ENCODE data around the gene HIRA. TPM values are rescaled to one million over a fixed set of nuclear protein-coding genes. Genes with fewer than 3 reads are reported as not detected.
A peak's percentile ranks its signal among the peaks of the same experiment; 100 is the strongest.
"Not testable (repeated sequence)": the region's sequence is repeated elsewhere in the genome, so short reads cannot be mapped to it uniquely, and the experiment has no call there.

The HIRA gene
- polyA plus RNA-seq, 6 donors from 2014 or later = 4.9 to 13.3 (median 10.4) TPM

GRCh38 chr22:19445279-19445982, 13.9 kb upstream of the HIRA start:
- H3K27me3 Mint-ChIP-seq; ATAC-seq (ENCODE audit: low read depth in 2 of 2); H3K9me3 Mint-ChIP-seq; DNase-seq; H3K36me3 Mint-ChIP-seq: not testable (repeated sequence)
- H3K4me1 Mint-ChIP-seq = peaks cover 43 to 68% (median 44%) of the 10 kb centered on the region in 3 donors
- H3K27ac Mint-ChIP-seq = peak overlapping the region in 3 of 6 donors; percentile 71 to 93 (median 73)
- H3K4me3 Mint-ChIP-seq = peak overlapping the region in 4 of 8 donors; percentile 11 to 90 (median 60)

- H3K4me1 Mint-ChIP-seq = peaks cover 43 to 60% (median 44%) of the 10 kb centered on the region in 3 donors
- peak overlapping the region in 1 of 8 donors; percentile 50 for H3K4me3 Mint-ChIP-seq
- ATAC-seq (ENCODE audit: low read depth in 2 of 2) = no peak
- no peak overlapping the region for H3K27ac Mint-ChIP-seq
- no peaks in the 10 kb centered on the region for H3K9me3 Mint-ChIP-seq
- no peaks in the 10 kb centered on the region for H3K27me3 Mint-ChIP-seq
- H3K36me3 Mint-ChIP-seq = no peaks in the 10 kb centered on the region
- no peak for DNase-seq
These were observed 12.1 kb upstream of the HIRA start for GRCh38 chr22:19443544-19444211.

DNA sequence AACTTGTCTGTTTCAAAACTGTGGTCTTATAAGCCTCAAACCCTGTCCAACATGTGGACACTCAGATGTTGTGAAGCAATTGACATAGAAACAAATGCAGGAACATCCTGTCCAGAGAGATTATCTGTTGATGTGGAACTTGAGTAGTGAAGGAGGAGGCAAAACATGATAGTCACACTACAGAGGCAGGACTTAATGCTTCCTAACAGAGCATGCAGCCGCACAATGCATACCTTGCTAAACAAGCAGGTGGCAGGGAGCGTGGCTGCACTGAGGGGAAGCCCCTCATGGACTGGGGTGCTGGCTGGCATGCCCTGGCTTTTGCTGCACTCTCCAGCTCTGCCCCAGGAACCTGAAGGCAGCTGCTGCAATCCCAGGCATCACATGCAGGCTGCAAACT, 10.6 kb upstream of the HIRA start:
- ATAC-seq (ENCODE audit: low read depth in 2 of 2) (no peak), DNase-seq (no peak)
- peak overlapping the region in 1 of 6 donors; percentile 71 for H3K27ac Mint-ChIP-seq
- H3K27me3 Mint-ChIP-seq = no peaks in the 10 kb centered on the region
- H3K4me3 Mint-ChIP-seq = no peak overlapping the region
- no peaks in the 10 kb centered on the region for H3K36me3 Mint-ChIP-seq
- no peaks in the 10 kb centered on the region for H3K9me3 Mint-ChIP-seq
- peaks cover 36 to 52% (median 41%) of the 10 kb centered on the region in 3 donors for H3K4me1 Mint-ChIP-seq

DNA sequence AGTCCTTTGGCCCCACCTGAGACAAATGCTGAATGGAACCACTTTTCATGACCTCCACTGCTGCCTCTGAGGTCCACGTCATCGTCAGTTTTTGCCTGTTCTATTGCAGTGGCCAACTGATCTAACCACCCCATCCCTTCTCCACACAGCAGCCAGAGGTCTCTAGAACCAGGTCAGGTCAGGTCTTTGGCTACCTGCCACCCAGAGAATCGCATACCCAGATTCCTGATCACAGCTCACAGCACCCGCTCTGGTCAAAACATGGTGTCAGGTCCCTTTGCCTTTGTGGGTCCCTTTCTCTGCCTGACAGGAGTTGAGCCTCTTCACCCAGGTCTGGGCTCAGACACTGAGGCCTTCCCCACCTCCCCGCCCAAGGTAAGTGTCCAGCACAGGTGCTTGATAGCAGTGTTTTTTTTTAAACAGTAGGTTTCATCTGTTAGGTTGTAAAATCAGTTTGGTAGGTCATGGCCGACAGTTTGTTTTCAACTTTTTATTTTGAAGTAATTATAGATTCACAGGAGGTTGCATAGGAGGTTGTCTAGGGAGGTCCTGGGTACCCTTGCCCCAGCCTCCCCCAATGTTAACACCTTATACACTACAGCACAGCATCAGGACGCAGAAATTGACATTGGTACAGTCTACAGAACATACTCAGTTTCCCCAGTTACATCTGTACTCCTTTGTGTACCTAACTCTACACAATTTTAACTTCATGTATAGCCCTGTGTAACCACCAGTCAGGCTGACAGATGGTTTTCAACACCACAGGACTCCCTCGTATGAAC, 9.1 kb upstream of the HIRA start:
- no peaks in the 10 kb centered on the region for H3K9me3 Mint-ChIP-seq
- H3K36me3 Mint-ChIP-seq = no peaks in the 10 kb centered on the region
- no peak for ATAC-seq (ENCODE audit: low read depth in 2 of 2)
- H3K27me3 Mint-ChIP-seq = no peaks in the 10 kb centered on the region
- peaks cover 32 to 47% (median 34%) of the 10 kb centered on the region in 3 donors for H3K4me1 Mint-ChIP-seq
- peak overlapping the region in 1 of 8 donors; percentile 59 for H3K4me3 Mint-ChIP-seq
- DNase-seq = no peak
- peak overlapping the region in 4 of 6 donors; percentile 29 to 78 (median 44) for H3K27ac Mint-ChIP-seq

DNA sequence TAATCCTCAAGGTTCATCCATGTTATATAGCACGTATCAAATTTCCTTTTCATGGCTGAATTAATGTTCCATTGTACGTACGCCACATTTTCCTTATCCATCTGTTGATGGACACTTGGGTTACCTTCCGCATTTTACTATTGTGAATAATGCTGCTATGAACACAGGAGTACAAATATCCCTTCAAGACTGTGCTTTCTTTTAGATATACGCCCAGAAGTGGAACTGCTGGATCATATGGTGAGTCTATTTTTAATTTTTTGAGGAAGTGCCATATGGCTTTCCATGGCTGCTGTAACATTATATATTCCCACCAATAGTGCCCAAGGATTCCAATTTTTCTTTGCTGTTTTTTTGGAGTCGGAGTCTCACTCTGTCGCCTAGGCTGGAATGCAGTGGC, 6.8 kb upstream of the HIRA start:
- Mint-ChIP-seq H3K27ac (peak overlapping the region in 3 of 6 donors; percentile 9 to 66 (median 65)), H3K36me3 (no peaks in the 10 kb centered on the region), H3K27me3 (no peaks in the 10 kb centered on the region), H3K4me1 (peaks cover 31 to 46% (median 34%) of the 10 kb centered on the region in 3 donors), H3K9me3 (no peaks in the 10 kb centered on the region), H3K4me3 (peak overlapping the region in 1 of 8 donors; percentile 69)
- DNase-seq = no peak
- ATAC-seq (ENCODE audit: low read depth in 2 of 2) = no peak

GRCh38 chr22:19436444-19437161, 5.1 kb upstream of the HIRA start:
- not testable (repeated sequence) for H3K36me3 Mint-ChIP-seq; ATAC-seq (ENCODE audit: low read depth in 2 of 2); DNase-seq; H3K27me3 Mint-ChIP-seq; H3K9me3 Mint-ChIP-seq
- H3K4me1 Mint-ChIP-seq = peaks cover 26 to 42% (median 34%) of the 10 kb centered on the region in 3 donors
- H3K4me3 Mint-ChIP-seq = peak overlapping the region in 3 of 8 donors; percentile 36 to 66 (median 42)
- H3K27ac Mint-ChIP-seq = peak overlapping the region in 4 of 6 donors; percentile 30 to 92 (median 72)

- ATAC-seq (ENCODE audit: low read depth in 2 of 2) (no peak), DNase-seq (no peak)
- H3K9me3 Mint-ChIP-seq = no peaks in the 10 kb centered on the region
- peak overlapping the region; percentile 9 to 96 (median 94) for H3K27ac Mint-ChIP-seq
- no peaks in the 10 kb centered on the region for H3K27me3 Mint-ChIP-seq
- H3K4me1 Mint-ChIP-seq = peaks cover 28 to 51% (median 44%) of the 10 kb centered on the region in 3 donors
- no peaks in the 10 kb centered on the region for H3K36me3 Mint-ChIP-seq
- peak overlapping the region in 6 of 8 donors; percentile 65 to 100 (median 82) for H3K4me3 Mint-ChIP-seq
These were observed 3.5 kb upstream of the HIRA start for GRCh38 chr22:19434829-19435580.

- Mint-ChIP-seq H3K36me3 (no peaks in the 10 kb centered on the region), H3K27ac (peak overlapping the region; percentile 88 to 96 (median 94)), H3K4me3 (peak overlapping the region; percentile 55 to 100 (median 72)), H3K27me3 (no peaks in the 10 kb centered on the region), H3K4me1 (peaks cover 34 to 57% (median 50%) of the 10 kb centered on the region in 3 donors), H3K9me3 (no peaks in the 10 kb centered on the region)
- no peak for ATAC-seq (ENCODE audit: low read depth in 2 of 2)
- DNase-seq = no peak
These were observed 2.9 kb upstream of the HIRA start for GRCh38 chr22:19434401-19434800.

- peak; percentile 82 to 83 for ATAC-seq (ENCODE audit: low read depth in 2 of 2)
- Mint-ChIP-seq H3K9me3 (no peaks in the 10 kb centered on the region), H3K4me1 (peaks cover 29 to 70% (median 53%) of the 10 kb centered on the region in 3 donors), H3K36me3 (no peaks in the 10 kb centered on the region), H3K27ac (peak within 1 kb of the TSS; percentile 92 to 98 (median 96)), H3K4me3 (peak within 1 kb of the TSS; percentile 89 to 100 (median 94)), H3K27me3 (no peaks in the 10 kb centered on the region)
- DNase-seq = peak; percentile 87
These were observed 759 bp upstream of the HIRA start, which contains the start of gene MRPL40 for GRCh38 chr22:19432133-19432851. TSS of gene MRPL40 (plus strand) at chr22:19432545. CDS start at chr22:19432555, 10 bp downstream.

DNA sequence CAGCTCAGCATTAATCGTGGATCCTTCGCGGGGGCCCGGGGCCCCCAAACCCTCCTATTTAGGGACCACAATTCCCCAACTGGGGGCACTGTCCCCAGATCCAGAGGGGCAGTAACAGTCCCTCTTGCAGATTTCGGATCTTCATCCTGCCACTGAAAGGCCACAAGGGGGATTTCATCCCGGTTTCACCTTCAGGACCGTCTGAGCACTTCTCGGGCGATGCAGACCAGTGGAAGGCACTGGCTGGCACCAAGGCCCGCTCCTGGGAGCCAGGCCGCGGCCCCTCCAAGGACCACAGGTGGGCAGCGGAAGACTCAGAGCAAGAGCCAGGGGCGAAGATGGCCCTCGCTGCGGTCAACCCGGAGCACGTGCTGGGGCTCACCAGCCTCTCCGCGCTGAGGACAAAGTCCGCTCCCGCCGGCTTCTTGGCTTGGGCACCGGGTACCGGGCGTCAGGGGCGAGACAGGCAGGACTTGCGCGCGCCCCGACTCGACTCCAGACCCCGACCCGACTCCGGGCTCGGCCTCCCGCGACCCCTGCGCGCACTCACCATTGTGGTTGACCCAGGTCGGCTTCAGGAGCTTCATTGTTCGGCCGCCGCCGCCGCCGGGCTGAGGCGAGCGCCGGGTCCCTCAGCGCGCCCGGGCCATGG, 517 bp downstream of the HIRA start:
- Mint-ChIP-seq H3K4me1 (peaks cover 36 to 75% (median 60%) of the 10 kb centered on the region in 3 donors), H3K36me3 (no peaks in the 10 kb centered on the region), H3K9me3 (no peaks in the 10 kb centered on the region), H3K27ac (peak overlapping the region; percentile 51 to 94 (median 92)), H3K27me3 (no peaks in the 10 kb centered on the region), H3K4me3 (peak overlapping the region; percentile 84 to 100 (median 90))
- peak in 1 of 2 donors; percentile 0 for ATAC-seq (ENCODE audit: low read depth in 2 of 2)
- peak; percentile 10 for DNase-seq
